ENCODE measurements around the gene SUGCT. TPM values are rescaled to one million over a fixed set of nuclear protein-coding genes. Genes with fewer than 3 reads are reported as not detected.

The SUGCT gene
- total and polyA plus RNA-seq, 8 donors: 0.87 to 8.0 (median 2.9) TPM; not detected in 1

DNA sequence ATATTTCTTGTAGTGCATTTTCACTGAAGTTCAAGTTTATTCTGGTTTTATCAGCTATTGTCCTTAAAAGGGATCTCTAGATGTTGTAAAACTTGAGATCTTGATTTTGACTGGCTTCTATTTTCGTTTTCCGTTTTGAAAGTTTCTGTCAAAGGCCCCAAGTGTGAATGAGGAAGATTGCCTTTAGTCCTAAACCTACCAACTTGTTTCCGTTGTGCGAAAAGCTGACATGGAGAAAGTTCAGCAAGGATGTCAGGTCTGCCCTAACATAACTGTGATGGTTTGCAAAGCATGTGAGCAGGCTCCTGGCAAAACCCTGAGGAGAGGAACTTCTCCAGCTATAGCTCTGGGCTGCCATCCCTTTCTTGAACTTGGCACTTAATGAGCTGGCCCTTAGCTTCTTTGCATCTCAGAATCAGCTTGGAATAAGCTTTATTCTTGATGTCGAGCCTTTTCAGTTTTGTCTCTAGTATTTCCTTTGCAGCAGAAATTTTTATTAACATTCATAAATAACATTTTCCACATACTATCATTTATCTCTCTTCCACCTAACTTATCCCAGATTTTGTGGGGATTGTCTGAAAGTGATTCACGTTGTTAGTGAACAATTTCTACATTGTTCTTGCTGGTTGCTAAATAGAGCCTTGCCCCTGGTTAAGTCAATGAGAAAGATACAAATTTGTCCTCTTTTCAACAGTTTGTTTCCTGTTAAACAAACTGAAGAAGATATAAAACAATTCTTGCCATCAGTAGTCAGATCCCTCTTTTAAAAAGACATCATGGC is 559.4 kb downstream of the SUGCT start:
- H3K4me3 ChIP-seq: no peak overlapping the region
- no peaks in the 10 kb centered on the region for H3K9me3 ChIP-seq
- no peak for DNase-seq
- intact Hi-C loops (cut with DNase I; ENCODE audit: low total_unique reads): no loop called here
- no peaks in the 10 kb centered on the region for H3K36me3 ChIP-seq
- 68 to 84% (median 75%) methylated on average over 6 of the region's 6 CpGs for WGBS, 5 donors
- no peak overlapping the region for H3K27ac ChIP-seq
- no peak for TF ChIP-seq POLR2AphosphoS5 (IDR thresholded peaks at IDR 0.05)
- TF ChIP-seq POLR2A (IDR thresholded peaks at IDR 0.05): no peak
- TF ChIP-seq CTCF (IDR thresholded peaks at IDR 0.05): no peak
- TF ChIP-seq EP300 (IDR thresholded peaks at IDR 0.05): no peak
- no peaks in the 10 kb centered on the region for H3K27me3 ChIP-seq
- no peaks in the 10 kb centered on the region for H3K4me1 ChIP-seq

DNA sequence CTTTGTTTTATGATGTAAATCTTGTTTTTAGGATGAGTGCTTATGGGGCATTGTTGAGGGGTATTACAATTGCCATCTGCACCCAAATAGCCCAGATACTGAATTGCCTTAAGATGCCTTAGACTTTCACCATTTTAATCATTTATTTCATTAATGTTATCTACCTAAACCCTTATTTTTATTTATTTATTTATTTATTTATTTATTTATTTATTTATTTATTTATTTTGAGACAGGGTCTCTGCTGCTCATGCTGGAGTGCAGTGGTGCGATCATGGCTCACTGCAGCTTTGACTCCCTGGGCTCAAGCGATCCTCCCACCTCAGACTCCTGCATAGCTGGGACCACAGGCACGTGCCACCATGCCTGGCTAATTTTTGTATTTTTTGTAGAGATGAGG is 560.2 kb downstream of the SUGCT start:
- WGBS, 5 donors: 91 to 96% (median 95%) methylated on average over 3 of the region's 3 CpGs
- intact Hi-C loops (cut with DNase I; ENCODE audit: low total_unique reads): no loop called here
- Histone ChIP-seq H3K27ac (no peak overlapping the region), H3K36me3 (no peaks in the 10 kb centered on the region), H3K4me3 (no peak overlapping the region), H3K9me3 (no peaks in the 10 kb centered on the region), H3K27me3 (no peaks in the 10 kb centered on the region), H3K4me1 (no peaks in the 10 kb centered on the region)
- TF ChIP-seq POLR2AphosphoS5 (IDR thresholded peaks at IDR 0.05) (no peak), POLR2A (IDR thresholded peaks at IDR 0.05) (no peak), CTCF (IDR thresholded peaks at IDR 0.05) (no peak), EP300 (IDR thresholded peaks at IDR 0.05) (no peak)
- DNase-seq: no peak

GRCh38 chr7:40697653-40698052 is 562.8 kb downstream of the SUGCT start:
- 75 to 96% (median 90%) methylated on average over 4 of the region's 4 CpGs for WGBS, 5 donors
- Histone ChIP-seq H3K27ac (no peak overlapping the region), H3K4me1 (no peaks in the 10 kb centered on the region)

More at GRCh38 chr7:40697653-40698052, 562.8 kb downstream of the SUGCT start:
- Histone ChIP-seq H3K4me3 (no peak overlapping the region), H3K9me3 (no peaks in the 10 kb centered on the region), H3K36me3 (no peaks in the 10 kb centered on the region), H3K27me3 (no peaks in the 10 kb centered on the region)
- TF ChIP-seq POLR2AphosphoS5 (IDR thresholded peaks at IDR 0.05): no peak
- TF ChIP-seq POLR2A (IDR thresholded peaks at IDR 0.05): no peak
- TF ChIP-seq CTCF (IDR thresholded peaks at IDR 0.05): no peak
- no peak for TF ChIP-seq EP300 (IDR thresholded peaks at IDR 0.05)
- no peak for DNase-seq
- intact Hi-C loops (cut with DNase I; ENCODE audit: low total_unique reads): no loop called here

Data from stomach (tissue), 9 donors.